ENCODE measurements around the gene FXR1.

FXR1 gene

DNA sequence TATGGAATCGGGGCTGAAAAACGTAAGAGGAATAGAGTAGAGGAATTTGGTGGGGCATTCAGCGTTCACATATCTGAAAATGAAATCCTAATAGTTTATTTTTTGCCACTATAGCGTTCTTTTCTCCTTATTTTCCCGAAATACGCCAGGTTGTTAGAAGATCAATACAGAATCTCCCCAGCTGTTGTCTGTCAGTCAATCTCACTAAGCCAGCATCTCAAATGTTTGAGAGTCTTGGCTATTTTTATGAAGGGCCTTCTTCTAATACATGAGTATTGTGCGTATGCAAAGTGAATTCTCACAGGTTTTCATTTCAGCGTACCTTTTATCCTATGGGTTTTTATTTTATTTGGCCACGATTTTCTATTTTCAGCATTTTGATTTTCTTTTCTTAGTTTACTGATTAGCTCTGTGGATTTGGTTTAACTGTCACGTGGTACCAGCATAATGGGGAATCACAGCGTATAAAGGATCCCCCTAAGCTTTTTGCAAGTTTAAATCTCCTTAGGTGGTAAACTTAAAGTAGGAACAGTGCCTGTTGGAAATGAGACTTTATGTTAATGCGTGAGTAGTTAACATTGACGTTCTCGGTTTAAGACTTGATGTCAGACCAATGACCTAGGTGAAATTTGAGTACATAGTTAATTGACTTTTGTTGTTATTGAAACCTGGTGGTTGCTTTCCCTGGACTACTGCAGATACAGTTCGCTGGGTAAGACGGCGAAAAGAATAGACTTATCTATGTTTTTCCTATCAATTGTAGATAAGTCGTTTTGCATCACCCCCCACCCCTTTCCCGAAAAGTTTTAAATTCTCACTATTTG lies 1.3 kb downstream of the FXR1 start:
- TF ChIP-seq CTCF (conservative IDR thresholded peaks at IDR 0.05; ENCODE audit: control insufficient read depth, insufficient read depth, low read depth, low read length), result no peak
- H3K4me3 ChIP-seq (ENCODE audit: control insufficient read depth, low read depth, low read length), result peak overlapping the region; percentile 98
- DNase-seq (ENCODE audit: low read depth), result peak; percentile 67

GRCh38 chr3:180918542-180918941 lies 6.1 kb downstream of the FXR1 start:
- no peak for DNase-seq (ENCODE audit: low read depth)
- H3K4me3 ChIP-seq (ENCODE audit: control insufficient read depth, low read depth, low read length), result no peak overlapping the region
- TF ChIP-seq CTCF (conservative IDR thresholded peaks at IDR 0.05; ENCODE audit: control insufficient read depth, insufficient read depth, low read depth, low read length), result no peak

DNA sequence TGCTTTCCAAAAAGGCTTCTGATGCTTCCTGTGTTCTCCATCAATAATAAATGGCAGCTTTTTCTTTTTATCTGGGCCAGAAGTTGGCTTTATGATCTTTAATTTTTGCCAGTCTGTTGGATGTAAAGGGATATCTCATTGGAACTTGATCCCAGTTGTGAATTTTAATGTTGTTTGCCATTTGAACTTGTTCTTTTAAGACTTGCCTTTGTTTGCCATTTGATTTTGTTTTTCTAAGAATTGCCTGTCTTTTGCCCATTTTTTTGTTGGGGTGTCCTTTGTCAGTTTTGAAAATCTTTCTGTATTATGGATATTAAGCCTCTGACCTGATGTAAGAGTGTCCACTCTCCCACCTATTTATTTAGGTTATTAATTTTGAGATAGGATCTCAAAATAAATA lies 9.8 kb downstream of the FXR1 start:
- no peak for TF ChIP-seq CTCF (conservative IDR thresholded peaks at IDR 0.05; ENCODE audit: control insufficient read depth, insufficient read depth, low read depth, low read length)
- no peak overlapping the region for H3K4me3 ChIP-seq (ENCODE audit: control insufficient read depth, low read depth, low read length)
- DNase-seq (ENCODE audit: low read depth), result no peak

- no peak overlapping the region for H3K4me3 ChIP-seq (ENCODE audit: control insufficient read depth, low read depth, low read length)
- DNase-seq (ENCODE audit: low read depth), result no peak
- TF ChIP-seq CTCF (conservative IDR thresholded peaks at IDR 0.05; ENCODE audit: control insufficient read depth, insufficient read depth, low read depth, low read length), result no peak
Observed at GRCh38 chr3:180923561-180923960, 11.1 kb downstream of the FXR1 start.

DNA sequence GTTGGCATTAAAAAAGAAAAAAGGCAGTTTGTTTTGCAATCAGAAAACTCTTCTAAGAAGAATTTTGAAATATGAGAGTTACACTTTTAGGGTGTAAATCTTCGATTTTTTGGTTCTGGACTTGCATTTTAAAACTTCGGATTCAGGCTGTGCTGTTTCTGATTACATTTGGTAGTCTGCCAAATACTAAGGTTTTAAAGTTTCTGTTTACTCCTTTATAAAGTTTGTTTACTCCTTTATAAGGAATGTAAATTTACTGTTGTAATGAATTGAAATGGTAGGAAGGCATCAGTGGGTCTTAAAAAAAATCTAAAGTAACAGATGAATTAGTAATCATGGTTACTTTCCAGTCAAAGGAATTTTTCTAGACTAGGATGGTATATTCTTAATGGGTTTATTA lies 14.1 kb downstream of the FXR1 start:
- no peak for DNase-seq (ENCODE audit: low read depth)
- no peak for TF ChIP-seq CTCF (conservative IDR thresholded peaks at IDR 0.05; ENCODE audit: control insufficient read depth, insufficient read depth, low read depth, low read length)
- no peak overlapping the region for H3K4me3 ChIP-seq (ENCODE audit: control insufficient read depth, low read depth, low read length)

GRCh38 chr3:180929376-180929775 lies 16.9 kb downstream of the FXR1 start:
- H3K4me3 ChIP-seq (ENCODE audit: control insufficient read depth, low read depth, low read length), result no peak overlapping the region
- TF ChIP-seq CTCF (conservative IDR thresholded peaks at IDR 0.05; ENCODE audit: control insufficient read depth, insufficient read depth, low read depth, low read length), result no peak
- DNase-seq (ENCODE audit: low read depth), result no peak

Data from fibroblast of mammary gland (primary cell).